GM20000 (cell line): ENCODE data around the gene SLC25A40.

Experiments used
- DNase-seq: peaks from one replicate; pipeline ENCODE4 v3.0.0; 2012; ENCODE audit warnings: low spot score
- TF ChIP-seq, protein P1 (sequence below): IDR thresholded peaks from 2 replicates; pipeline ENCODE4 v1.5.1; 2012; ENCODE audit warnings: mild to moderate bottlenecking, control low read depth; ENCODE audit errors: extremely low read depth, missing control alignments

Gene SLC25A40

DNA sequence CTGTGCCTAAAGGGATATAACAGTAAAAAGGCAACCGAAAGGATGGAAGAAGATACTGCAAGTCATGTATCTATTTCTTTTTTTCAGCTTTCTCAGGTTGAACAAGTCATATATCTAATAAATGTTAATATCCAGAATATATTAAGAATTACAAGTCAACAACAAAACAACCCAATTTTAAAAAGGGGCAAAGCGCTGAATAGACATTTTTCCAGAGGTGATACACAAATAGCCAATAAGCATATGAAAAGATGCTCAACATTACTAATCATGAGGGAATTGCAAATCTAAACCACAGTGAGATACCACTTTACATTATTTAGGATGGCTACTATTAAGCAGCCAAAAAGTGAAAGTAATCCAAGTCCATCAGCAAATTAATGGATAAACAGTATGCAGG is 23.1 kb upstream of the SLC25A40 start:
- DNase-seq = no peak
- TF ChIP-seq, protein P1, sequence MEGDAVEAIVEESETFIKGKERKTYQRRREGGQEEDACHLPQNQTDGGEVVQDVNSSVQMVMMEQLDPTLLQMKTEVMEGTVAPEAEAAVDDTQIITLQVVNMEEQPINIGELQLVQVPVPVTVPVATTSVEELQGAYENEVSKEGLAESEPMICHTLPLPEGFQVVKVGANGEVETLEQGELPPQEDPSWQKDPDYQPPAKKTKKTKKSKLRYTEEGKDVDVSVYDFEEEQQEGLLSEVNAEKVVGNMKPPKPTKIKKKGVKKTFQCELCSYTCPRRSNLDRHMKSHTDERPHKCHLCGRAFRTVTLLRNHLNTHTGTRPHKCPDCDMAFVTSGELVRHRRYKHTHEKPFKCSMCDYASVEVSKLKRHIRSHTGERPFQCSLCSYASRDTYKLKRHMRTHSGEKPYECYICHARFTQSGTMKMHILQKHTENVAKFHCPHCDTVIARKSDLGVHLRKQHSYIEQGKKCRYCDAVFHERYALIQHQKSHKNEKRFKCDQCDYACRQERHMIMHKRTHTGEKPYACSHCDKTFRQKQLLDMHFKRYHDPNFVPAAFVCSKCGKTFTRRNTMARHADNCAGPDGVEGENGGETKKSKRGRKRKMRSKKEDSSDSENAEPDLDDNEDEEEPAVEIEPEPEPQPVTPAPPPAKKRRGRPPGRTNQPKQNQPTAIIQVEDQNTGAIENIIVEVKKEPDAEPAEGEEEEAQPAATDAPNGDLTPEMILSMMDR = no peak

DNA sequence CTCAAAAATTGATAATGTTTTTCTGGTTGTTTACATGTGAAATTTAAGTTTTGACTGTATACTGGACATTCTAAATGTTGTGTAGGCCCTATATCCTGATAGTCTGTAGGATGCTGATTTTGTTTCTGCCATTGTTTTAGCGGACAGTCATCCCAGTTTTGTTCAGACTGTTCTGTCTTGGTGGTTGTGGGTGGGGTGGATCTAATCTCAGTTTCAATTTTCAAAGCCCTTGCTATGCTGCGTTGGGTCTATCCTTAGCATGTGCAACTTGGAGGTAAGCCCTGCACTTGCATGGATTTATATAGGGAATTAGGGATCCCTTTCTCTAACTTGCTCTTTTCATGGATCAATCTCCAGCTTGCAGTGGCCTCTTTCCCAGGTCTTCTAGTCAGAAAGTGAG is 19.2 kb upstream of the SLC25A40 start:
- DNase-seq = no peak
- TF ChIP-seq, protein P1 = no peak

DNA sequence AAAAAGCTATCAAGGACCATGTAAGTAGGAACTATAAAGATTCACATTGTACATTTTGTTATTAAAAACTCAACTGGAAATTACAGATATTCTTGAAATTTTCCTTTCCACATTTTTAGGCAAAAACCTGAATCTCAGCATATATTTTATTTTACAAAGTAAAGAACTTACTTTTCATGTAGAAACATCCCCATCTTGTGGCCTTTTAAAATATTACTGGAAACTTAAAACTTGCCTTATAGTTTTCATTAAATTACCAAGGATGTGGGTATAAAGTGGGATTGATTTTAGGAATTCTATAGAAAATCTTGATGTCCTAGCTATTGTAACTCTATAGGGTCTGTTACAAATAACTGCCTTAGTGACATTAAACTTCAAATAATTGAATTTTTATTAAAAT is 10.7 kb upstream of the SLC25A40 start:
- DNase-seq = no peak
- TF ChIP-seq, protein P1 = no peak

DNA sequence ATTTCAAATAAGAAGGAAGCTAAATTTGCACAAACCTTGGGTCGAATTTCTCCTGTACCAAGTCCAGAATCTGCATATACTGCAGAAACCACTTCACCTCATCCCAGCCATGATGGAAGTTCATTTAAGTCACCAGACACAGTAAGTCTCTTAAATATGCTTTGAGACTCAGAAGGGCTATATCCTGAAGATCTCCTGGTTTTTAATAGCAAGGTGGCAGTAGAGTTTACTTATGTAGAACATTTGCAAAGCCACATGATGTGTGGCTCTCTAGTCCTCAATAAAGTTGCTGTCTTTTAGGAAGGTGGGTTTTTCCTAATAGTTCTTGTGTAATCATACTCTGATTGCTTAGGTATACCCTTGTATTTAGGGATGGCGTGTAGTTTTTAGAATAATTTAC is 8.9 kb upstream of the SLC25A40 start:
- no peak for DNase-seq
- TF ChIP-seq, protein P1 = no peak

DNA sequence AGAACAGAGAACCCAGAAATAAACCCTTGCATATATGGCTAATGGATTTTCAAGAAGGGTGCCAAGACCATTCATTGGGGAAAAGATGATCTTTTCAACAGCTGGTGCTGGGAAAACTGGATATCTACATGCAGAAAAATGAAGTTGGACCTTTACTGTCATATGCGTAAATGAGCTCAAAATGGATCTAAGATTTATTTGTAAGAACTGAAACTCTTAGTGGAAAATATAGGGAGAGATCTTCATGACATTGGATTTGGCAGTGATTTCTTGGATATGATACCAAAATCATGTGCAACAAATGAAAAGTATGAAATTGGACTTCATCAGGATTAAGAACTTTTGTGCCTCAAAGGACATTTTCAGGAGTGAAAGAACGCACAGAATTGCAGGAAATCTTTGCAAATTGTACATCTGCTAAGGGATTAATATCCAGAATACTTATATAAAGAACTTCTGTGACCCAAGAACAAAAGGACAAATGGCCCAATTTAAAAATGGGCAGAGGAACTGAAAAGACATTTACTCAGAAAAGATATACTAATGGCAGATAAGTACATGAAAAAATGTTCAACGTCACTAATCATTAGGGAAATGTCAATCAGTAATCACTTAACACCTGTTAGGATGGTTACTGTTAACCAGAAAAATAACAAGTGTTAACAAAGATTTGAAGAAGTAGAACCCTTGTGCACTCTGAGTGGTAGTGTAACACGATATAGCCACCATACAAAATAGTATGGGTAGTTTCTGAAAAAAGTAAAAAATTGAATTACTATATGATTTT is 6.2 kb upstream of the SLC25A40 start:
- TF ChIP-seq, protein P1 = no peak
- no peak for DNase-seq

DNA sequence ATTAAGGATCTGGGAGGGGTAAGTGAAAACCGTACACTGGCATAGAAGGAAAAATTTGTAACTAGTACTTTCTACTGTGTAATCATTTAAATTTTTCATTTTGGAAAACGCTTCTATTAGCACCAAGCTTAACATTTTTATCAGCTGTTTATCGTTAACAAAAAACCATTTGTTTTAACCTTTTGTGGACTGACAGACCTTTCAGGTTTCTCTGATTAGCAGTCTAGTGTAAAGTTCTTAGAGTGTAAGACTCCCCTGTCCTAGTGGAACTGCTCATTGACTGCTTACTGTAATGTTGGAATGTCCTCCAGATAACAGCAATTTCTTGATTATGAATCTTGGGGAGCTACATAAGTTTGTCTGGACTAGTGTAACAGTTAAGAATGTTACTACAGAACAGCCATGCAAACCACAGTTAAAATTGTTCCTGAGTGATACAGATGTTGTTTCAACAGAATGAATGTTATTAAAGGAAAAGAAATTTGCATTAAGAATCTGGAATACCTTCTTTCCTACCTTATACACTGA is 2.1 kb upstream of the SLC25A40 start:
- TF ChIP-seq, protein P1 = no peak
- no peak for DNase-seq

DNA sequence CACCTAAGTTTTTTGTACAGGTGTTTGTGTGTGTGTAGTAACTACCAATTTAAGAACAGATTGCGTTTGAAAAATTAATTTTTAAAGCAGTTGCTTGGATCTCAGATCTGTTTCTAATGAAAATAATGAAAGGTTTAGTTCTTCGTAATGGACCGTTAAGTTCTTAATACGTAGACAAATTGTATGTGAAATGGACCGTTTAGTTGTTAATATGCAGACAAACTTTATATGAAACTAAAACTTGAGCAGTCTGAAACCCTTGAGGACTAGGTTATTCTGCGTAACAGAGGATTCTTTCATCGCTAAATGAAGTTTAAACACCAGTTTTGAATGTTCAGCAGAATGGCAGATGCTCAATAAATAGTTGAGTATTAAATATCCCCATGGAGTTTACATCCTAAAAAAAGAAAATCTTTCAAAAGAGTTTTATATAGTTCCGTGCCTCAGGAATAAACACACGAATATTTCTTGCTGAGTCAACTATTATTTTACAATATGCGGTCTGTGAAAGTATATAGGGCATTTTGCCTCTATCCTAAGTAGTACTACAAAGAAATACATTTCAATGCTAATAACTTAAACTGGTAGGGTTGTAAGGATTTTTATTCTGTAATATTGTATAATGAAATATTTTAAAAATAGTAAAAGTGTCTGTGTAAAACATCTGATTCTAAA is 1.3 kb upstream of the SLC25A40 start:
- TF ChIP-seq, protein P1 = no peak

More for the DNA sequence above, 1.3 kb upstream of the SLC25A40 start:
- DNase-seq = no peak
